SK-MEL-5 (cell line): ENCODE data around the gene SREK1IP1. TPM values are rescaled to one million over a fixed set of nuclear protein-coding genes. Genes with fewer than 3 reads are reported as not detected.
"Not testable (repeated sequence)": the region's sequence is repeated elsewhere in the genome, so short reads cannot be mapped to it uniquely, and the experiment has no call there.

ENCODE experiments used
- DNase-seq: peaks from one replicate; pipeline ENCODE4 v3.0.0-alpha.2; 2016; ENCODE audit warnings: low read depth, low spot score
- in situ Hi-C: cut with HindIII; loops from 2 replicates; pipeline ENCODE4 v1.10.0; 2016; ENCODE audit warnings: low sequenced_read_pairs, high pct_unique_total_duplicates, low pct_unique_long_range_greater_than_20kb
- total RNA-seq: library from RNA; depleted of rRNA; stranded (reverse); fragments of >200 nt; shearing (Covaris generic); gene quantifications from 2 replicates; pipeline ENCODE4 v1.2.3, GENCODE V29; 2014

Gene SREK1IP1
- total RNA-seq, 1 experiment from 2014 or later, result 6.3 TPM

- DNase-seq, result no peak
- in situ Hi-C loops, result no loop called here
Observed at GRCh38 chr5:64771736-64772135, 3.2 kb upstream of the SREK1IP1 start.

DNA sequence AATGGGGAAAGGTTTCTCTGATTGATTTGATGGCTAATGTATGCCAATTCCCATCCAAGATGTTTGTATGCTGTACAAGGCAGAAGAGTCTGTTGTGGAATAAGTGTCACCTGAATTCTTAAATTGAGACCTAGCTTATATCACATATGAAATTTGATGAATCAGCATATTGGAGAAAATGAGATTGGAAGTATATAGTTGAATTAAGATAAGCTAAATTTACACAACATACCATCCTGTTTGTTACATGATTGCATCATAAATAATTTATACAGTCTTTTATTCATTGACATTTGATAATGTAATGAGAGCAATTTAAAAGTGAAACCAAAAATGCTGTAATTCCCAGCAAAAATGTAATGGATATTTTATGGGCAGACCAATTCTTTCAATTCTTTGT is 1.4 kb upstream of the SREK1IP1 start:
- in situ Hi-C loops, result no loop called here
- no peak for DNase-seq

- in situ Hi-C loops, result no loop called here
- no peak for DNase-seq
Observed at GRCh38 chr5:64767959-64768357, 533 bp downstream of the SREK1IP1 start.

- DNase-seq, result no peak
- in situ Hi-C loops, result no loop called here
Observed at GRCh38 chr5:64766941-64767340, 1.6 kb downstream of the SREK1IP1 start.

DNA sequence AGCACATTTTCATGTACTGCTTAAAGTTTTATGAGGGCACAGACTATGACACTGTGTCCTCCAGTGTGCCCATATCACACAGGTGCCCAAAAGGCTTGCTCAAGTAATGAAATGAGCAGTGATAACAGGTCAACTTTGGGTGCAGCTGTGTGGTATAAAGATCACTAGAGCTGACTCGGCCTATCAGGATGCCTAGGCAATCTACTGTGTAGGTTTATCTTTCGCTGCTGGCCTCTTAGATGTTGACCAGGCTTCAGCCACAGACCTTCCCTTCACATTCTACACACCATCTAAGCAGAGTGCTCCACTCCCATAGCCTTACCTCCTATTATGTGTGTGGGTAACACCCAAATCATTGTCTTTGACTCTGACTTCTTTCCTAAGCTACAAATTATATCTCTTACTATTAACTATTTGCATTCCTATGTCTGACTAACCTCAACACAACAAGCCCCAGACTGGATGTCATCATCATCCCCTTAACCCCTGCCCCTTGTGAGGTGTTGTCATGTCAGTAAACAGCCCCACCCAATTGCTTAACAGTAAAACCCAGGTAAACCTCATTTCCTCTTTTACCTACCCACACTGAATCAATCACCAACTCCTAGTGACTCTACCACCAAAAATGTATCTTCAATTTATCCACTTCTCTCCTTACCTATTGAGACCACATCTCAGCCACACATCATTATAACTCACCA is 2.5 kb downstream of the SREK1IP1 start:
- in situ Hi-C loops, result no loop called here
- DNase-seq, result no peak

DNA sequence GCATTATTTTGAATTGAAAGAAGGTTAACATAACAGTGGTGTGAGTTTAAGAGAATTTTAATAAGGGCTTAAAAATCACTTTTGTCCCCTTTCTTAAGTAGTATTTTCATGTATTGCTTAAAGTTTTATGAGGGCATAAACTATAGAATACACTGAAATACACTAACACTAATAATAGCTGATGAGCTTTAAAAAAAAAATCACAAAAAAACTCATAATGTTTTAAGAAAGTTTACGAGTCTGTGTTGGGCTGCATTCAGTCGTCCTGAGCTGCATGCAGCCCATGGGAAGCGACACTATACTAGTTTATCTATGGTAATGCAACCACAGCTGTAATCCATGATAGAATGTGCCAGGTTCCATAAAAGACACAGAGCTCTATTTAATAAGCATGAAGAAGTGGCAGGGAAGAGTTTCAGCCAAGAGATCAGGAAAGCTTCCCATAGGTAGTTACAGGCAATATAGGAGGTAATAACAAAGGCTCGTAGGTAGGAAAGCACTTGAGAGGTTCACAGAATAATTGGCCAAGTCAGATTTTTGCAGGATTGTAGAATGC is 4.5 kb downstream of the SREK1IP1 start:
- no peak for DNase-seq
- in situ Hi-C loops, result no loop called here

- in situ Hi-C loops, result no loop called here
- DNase-seq, result no peak
Observed at GRCh38 chr5:64759960-64760660, 8.4 kb downstream of the SREK1IP1 start.

GRCh38 chr5:64758901-64759300 is 9.6 kb downstream of the SREK1IP1 start:
- in situ Hi-C loops, result no loop called here
- DNase-seq, result no peak

DNA sequence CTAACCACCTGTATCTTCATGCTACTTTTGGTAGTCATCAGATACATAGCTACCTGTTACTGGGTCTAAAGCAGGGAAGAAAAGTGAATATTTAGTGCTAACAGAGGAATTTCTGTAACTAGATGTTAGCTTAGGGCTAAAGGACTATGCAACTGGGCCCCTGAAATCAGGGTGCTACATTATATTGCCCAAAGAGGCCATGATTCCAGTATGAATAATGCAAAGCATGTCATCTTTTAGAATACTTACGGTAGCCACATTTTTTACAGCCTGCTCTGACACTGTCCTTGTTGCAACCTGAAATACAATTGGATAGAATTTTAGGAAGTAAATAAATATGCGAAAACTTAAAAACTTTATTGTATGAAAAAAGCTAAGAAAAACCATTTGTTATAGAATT is 14.4 kb downstream of the SREK1IP1 start:
- in situ Hi-C loops, result no loop called here
- no peak for DNase-seq

DNA sequence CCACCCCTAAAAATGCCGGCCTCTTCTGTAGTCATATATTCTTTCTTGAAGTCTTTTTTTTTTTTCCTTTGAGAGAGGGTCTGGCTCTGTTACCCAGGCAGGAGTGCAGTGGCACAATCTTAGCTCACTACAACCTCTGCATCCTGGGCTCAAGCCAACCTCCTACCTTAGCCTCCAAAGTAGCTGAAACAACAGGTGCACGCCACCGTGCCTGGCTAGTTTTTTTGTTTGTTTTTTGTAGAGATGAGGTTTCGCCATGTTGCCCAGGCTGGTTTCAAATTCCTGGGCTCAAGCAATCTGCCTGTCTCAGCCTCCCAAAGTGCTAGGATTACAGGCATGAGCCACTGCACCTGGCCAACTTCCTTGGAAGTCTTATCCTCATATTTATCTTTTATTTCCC is 19.1 kb downstream of the SREK1IP1 start:
- in situ Hi-C loops, result no loop called here
- no peak for DNase-seq

DNA sequence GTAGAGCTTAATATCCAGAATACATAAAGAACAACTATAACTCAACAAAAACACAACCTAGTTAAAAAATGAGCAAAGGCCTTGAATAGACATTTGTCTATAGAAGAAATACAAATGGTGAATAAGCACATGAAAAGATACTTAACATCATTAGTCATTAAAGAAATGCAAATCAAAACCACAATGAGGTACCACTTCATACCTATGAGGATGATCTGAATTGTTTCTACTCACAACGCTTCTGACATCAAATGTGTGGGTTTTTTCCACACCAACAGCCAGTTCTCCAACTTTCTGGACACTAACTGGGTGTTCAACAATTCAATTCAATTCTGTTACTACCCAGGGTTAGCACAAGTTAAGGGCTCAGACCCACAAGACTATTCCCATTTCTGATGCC is 22.0 kb downstream of the SREK1IP1 start:
- DNase-seq, result no peak
- in situ Hi-C loops, result no loop called here

DNA sequence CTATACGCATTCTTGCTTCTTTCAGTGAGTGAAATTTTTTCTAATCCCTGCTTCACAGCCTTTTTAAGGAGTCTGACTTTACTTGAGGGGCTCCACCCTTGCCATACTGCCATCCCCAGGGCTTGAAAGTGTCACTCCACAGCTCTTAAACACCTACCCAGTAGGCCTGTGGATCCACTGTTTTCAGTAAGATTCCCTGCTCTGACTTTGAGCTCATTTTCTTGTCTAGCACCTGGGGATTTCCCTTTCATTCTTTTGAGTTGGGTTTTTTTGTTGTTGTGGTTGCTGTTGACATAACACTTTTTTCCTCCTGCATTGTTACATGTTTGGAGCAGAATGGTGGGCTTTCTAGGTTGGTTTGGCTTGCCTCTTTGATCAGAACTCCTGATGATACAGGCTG is 23.6 kb downstream of the SREK1IP1 start:
- in situ Hi-C loops, result no loop called here
- DNase-seq, result no peak

- DNase-seq, result no peak
- in situ Hi-C loops, result no loop called here
Observed at GRCh38 chr5:64742821-64743220, 25.7 kb downstream of the SREK1IP1 start.

DNA sequence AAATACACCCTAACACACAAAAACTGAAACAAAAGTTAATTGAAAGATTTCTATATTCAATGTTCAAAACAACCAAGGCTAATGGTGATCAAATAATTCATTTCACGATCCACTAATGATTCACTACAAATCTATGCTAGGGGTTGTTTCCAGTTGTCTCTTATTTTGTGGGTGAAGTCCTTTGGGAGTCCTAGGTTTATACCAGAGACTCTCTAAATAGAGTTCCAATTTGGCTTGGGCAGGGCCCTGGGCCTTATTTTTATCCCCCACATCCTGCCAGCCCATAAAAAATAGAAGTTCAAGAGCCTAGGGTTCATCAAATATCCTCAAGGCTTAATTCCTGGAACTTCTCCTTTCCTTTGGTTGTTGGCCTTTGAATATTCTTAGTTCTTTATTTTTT is 26.1 kb downstream of the SREK1IP1 start:
- in situ Hi-C loops, result no loop called here
- DNase-seq, result no peak

DNA sequence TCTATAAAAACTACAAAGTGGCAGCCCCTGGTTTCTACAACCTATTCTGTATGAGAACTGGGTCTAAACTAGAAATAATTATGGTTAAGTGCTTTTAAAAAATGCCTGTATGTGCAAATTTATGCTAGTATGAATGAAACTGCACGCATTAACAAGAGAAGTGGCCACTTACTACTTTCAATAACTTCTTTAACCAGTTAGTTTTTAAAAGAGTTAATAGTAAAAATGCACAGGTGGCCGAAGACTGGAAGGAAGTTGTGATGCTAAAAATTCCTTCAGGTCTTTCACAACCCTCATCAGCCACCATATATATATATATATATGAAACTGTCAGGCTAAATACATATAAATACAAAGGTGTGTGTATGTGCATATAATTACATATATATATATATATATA is 41.3 kb downstream of the SREK1IP1 start:
- no peak for DNase-seq
- in situ Hi-C loops, result no loop called here

DNA sequence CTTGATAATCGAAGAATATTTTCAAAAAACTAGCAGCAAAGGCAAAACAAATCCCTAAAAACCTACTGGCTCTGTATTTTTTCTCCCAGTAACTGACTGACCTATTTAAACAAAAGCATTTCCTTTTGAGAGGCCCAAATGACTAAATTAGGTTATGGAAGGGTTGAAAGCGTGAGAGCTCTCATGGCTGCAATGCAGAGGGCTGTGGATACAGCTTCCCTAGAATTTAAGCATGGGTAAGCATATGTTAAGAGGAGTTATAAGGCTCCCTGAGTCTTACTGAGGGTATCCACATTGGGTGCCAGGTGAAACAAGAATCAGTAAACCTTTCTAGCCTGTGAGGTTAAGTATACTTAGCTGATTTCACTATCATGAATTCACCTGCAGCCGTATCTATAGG is 45.9 kb downstream of the SREK1IP1 start:
- DNase-seq, result no peak
- in situ Hi-C loops, result no loop called here

DNA sequence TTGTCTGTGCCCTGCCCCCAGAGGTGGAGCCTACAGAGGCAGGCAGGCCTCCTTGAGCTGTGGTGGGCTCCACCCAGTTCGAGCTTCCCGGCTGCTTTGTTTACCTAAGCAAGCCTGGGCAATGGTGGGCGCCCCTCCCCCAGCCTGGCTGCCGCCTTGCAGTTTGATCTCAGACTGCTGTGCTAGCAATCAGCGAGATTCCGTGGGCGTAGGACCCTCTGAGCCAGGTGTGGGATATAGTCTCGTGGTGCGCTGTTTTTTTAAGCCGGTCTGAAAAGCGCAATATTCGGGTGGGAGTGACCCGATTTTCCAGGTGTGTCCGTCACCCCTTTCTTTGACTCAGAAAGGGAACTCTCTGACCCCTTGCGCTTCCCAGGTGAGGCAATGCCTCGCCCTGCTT is 54.0 kb downstream of the SREK1IP1 start:
- DNase-seq, in situ Hi-C loops: not testable (repeated sequence)

GRCh38 chr5:64707191-64707590 is 61.3 kb downstream of the SREK1IP1 start:
- in situ Hi-C loops, result no loop called here
- DNase-seq, result no peak

DNA sequence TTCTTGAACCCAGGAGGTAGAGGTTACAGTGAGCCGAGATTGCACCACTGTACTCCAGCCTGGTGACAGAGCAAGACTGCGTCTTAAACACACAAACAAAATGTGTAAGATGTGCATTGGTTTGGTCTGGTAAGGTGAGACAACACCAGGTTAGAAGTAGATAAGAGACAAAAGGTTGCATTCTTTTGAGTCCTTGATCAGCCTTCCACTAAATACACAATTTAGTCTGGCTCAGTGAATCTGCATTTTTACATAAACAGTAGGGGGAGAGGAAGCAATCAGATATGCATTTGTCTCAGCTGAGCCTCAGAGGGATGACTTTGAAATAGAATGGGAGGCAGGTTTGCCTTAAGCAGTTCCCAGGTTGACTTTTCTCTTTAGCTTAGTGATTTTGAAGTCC is 62.4 kb downstream of the SREK1IP1 start:
- in situ Hi-C loops, result not testable (repeated sequence)

More for the DNA sequence above, 62.4 kb downstream of the SREK1IP1 start:
- not testable (repeated sequence) for DNase-seq
